ENCODE measurements around the gene GJD2. TPM values are rescaled to one million over a fixed set of nuclear protein-coding genes. Genes with fewer than 3 reads are reported as not detected.
A peak's percentile ranks its signal among the peaks of the same experiment; 100 is the strongest.

GJD2 gene
- total and polyA plus RNA-seq, 2 experiments from 2014 or later, result 0.45 TPM; not detected in 1

GRCh38 chr15:34724481-34724880 is 30.3 kb downstream of the GJD2 start:
- no peak for TF ChIP-seq CTCF (IDR thresholded peaks at IDR 0.05; ENCODE audit: low read depth, low read length)
- Histone ChIP-seq H3K27me3 (no peaks in the 10 kb centered on the region), H3K4me3 (no peak overlapping the region), H3K27ac (no peak overlapping the region), H3K4me1 (ENCODE audit: low read depth) (peaks cover 41% of the 10 kb centered on the region), H3K36me3 (no peaks in the 10 kb centered on the region), H3K9me3 (ENCODE audit: low read depth) (no peaks in the 10 kb centered on the region)
- no peak for DNase-seq (ENCODE audit: low read depth in 1 of 2, low spot score in 1 of 2)

- H3K4me1 ChIP-seq (ENCODE audit: low read depth), result peaks cover 61% of the 10 kb centered on the region
- H3K36me3 ChIP-seq, result no peaks in the 10 kb centered on the region
- peak; percentile 7 for TF ChIP-seq CTCF (IDR thresholded peaks at IDR 0.05; ENCODE audit: low read depth, low read length)
- no peaks in the 10 kb centered on the region for H3K27me3 ChIP-seq
- DNase-seq (ENCODE audit: low read depth in 1 of 2, low spot score in 1 of 2), result peak; percentile 30 to 36
- H3K4me3 ChIP-seq, result peak overlapping the region; percentile 10
- no peaks in the 10 kb centered on the region for H3K9me3 ChIP-seq (ENCODE audit: low read depth)
- H3K27ac ChIP-seq, result peak overlapping the region; percentile 93
These were observed 32.4 kb downstream of the GJD2 start for GRCh38 chr15:34722439-34722836.

- Histone ChIP-seq H3K27me3 (no peaks in the 10 kb centered on the region), H3K36me3 (no peaks in the 10 kb centered on the region), H3K27ac (peak overlapping the region; percentile 93), H3K9me3 (ENCODE audit: low read depth) (no peaks in the 10 kb centered on the region), H3K4me3 (peak overlapping the region; percentile 10), H3K4me1 (ENCODE audit: low read depth) (peaks cover 61% of the 10 kb centered on the region)
- peak; percentile 51 to 93 for DNase-seq (ENCODE audit: low read depth in 1 of 2, low spot score in 1 of 2)
- TF ChIP-seq CTCF (IDR thresholded peaks at IDR 0.05; ENCODE audit: low read depth, low read length), result no peak
These were observed 32.9 kb downstream of the GJD2 start for GRCh38 chr15:34721802-34722438.

GRCh38 chr15:34721157-34721801 is 33.5 kb downstream of the GJD2 start:
- H3K27ac ChIP-seq, result peak overlapping the region; percentile 93
- no peaks in the 10 kb centered on the region for H3K27me3 ChIP-seq
- H3K36me3 ChIP-seq, result no peaks in the 10 kb centered on the region
- no peaks in the 10 kb centered on the region for H3K9me3 ChIP-seq (ENCODE audit: low read depth)
- no peak overlapping the region for H3K4me3 ChIP-seq
- TF ChIP-seq CTCF (IDR thresholded peaks at IDR 0.05; ENCODE audit: low read depth, low read length), result no peak
- peaks cover 61% of the 10 kb centered on the region for H3K4me1 ChIP-seq (ENCODE audit: low read depth)
- no peak for DNase-seq (ENCODE audit: low read depth in 1 of 2, low spot score in 1 of 2)

GRCh38 chr15:34719695-34720094 is 35.1 kb downstream of the GJD2 start:
- no peak for TF ChIP-seq CTCF (IDR thresholded peaks at IDR 0.05; ENCODE audit: low read depth, low read length)
- Histone ChIP-seq H3K27me3 (no peaks in the 10 kb centered on the region), H3K9me3 (ENCODE audit: low read depth) (no peaks in the 10 kb centered on the region), H3K4me1 (ENCODE audit: low read depth) (peaks cover 61% of the 10 kb centered on the region), H3K4me3 (no peak overlapping the region), H3K36me3 (no peaks in the 10 kb centered on the region), H3K27ac (peak overlapping the region; percentile 93)
- DNase-seq (ENCODE audit: low read depth in 1 of 2, low spot score in 1 of 2), result no peak
